Measurements from ENCODE around the gene COA1. TPM values are rescaled to one million over a fixed set of nuclear protein-coding genes. Genes with fewer than 3 reads are reported as not detected.
"Not testable (repeated sequence)": the region's sequence is repeated elsewhere in the genome, so short reads cannot be mapped to it uniquely, and the experiment has no call there.

COA1 gene
- total RNA-seq, 2 donors from 2014 or later, result 33.2 to 35.7 TPM

GRCh38 chr7:43735403-43735801, 6.1 kb upstream of the COA1 start:
- ATAC-seq, result no peak
- intact Hi-C loops (cut with DNase I, micrococcal nuclease), result no loop called here
- no peak for DNase-seq

DNA sequence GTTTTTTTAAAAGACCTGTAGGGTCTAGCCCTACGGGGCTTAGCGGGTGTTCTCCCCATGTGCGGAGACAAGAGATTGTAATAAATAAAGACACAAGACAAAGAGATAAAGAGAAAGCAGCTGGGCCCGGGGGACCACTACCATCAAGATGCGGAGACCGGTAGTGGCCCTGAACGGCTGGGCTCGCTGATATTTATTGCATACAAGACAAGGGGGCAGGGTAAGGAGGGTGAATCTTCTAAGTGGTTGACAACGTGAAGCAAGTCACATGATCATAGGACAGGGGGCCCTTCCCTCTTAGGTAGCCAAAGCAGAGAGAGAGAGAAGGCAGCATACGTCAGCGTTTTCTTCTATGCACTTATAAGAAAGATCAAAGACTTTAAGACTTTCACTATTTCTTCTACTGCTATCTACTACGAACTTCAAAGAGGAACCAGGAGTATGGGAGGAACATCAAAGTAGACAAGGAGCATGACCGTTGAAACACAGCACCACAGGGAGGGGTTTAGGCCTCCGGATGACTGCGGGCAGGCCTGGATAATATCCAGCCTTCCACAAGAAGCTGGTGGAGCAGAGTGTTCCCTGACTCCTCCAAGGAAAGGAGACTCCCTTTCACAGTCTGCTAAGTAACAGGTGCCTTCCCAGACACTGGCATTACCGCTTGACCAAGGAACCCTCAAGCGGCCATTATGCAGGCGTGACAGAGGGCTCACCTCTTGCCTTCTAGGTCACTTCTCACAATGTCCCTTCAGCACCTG, 5.4 kb upstream of the COA1 start:
- DNase-seq; ATAC-seq; intact Hi-C loops (cut with DNase I, micrococcal nuclease): not testable (repeated sequence)

DNA sequence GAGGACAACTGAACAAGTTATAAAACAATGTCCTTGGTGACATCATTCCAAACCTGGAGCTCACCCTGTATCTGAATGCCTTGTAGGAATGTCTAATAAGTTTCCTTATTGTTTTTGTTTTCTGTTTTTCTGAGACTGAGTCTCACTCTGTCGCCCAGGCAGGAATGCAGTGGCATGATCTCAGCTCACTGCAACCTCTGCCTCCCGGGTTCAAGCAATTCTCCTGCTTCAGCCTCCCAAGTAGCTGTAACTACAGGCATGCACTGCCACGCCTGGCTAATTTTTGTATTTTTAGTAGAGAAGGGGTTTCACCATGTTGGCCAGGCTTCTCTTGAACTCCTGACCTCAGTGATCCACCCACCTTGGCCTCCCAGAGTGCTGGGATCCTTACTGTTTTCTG, 2.2 kb upstream of the COA1 start:
- DNase-seq; intact Hi-C loops (cut with DNase I, micrococcal nuclease); ATAC-seq: not testable (repeated sequence)

- DNase-seq (no peak), ATAC-seq (no peak)
- intact Hi-C loops (cut with DNase I, micrococcal nuclease), result loop anchor here in 1 of 2 donors (10.0 kb wide), 1 partner anchor 105 kb away; no protein-coding TSS in a partner anchor
Observed at GRCh38 chr7:43729924-43730248, 563 bp upstream of the COA1 start.

DNA sequence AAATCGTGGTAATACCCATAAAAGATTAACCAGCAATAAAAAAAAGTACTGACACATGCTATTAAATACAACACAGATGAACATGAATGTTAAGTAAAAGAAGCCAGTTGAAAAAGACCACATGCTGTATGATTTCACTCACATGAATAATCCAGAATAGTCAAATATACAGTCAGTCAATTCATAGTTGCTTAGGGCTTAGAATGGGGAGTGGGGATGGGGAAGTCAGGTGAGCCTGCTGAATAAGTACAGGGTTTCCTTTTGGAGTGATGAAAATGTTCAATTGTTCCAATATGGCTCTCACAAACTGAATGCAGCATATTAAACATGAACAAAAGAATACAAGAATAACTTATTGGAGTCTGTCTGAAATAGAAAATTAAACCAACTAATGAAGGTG, 1.8 kb downstream of the COA1 start:
- no peak for ATAC-seq
- DNase-seq, result no peak
- intact Hi-C loops (cut with DNase I, micrococcal nuclease), result loop anchor here in 1 of 2 donors (10.0 kb wide), 1 partner anchor 107 kb away; no protein-coding TSS in a partner anchor

GRCh38 chr7:43727003-43727402, 2.3 kb downstream of the COA1 start:
- ATAC-seq, result no peak
- DNase-seq, result no peak
- intact Hi-C loops (cut with DNase I, micrococcal nuclease), result loop anchor here in 1 of 2 donors (10.0 kb wide), 1 partner anchor 108 kb away; no protein-coding TSS in a partner anchor

DNA sequence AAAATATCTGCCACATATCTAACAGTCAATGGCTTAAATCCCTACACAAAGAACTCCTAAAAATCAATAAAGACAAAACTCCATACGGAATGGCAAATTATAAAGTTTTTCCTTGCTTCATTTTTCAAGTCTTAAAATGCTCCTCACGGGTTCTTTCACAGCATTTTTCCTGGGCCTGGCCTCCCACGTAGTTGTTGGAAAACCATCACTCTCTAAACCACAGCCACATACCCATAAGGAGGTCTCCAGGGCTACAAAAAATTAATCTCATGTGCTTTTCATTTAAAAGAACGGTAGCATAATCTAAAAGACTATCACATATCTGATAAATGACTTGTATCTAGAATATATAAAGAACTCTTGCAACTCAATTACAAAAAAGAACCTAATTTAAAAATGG, 2.9 kb downstream of the COA1 start:
- no peak for DNase-seq
- no peak for ATAC-seq
- intact Hi-C loops (cut with DNase I, micrococcal nuclease), result loop anchor here in 1 of 2 donors (10.0 kb wide), 1 partner anchor 108 kb away; no protein-coding TSS in a partner anchor

DNA sequence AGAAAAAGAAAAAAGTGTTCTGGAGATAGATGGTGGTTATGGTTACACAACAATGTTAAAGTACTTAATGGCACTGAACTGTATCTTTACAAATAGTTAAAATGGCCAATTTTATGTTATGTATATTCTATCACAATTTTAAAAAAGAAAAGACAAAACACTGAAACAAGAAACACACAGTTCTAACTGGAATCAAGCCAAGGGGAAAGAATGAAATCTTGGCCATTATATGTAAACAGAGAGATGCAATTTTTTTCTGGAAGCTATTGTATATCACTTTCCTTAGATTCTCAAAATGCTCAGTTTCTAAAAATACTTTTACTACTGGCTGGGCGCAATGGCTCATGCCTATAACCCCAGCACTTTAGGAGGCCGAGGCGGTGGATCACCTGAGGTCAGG, 4.1 kb downstream of the COA1 start:
- intact Hi-C loops (cut with DNase I, micrococcal nuclease), result loop anchor here in 1 of 2 donors (10.0 kb wide), 1 partner anchor 110 kb away; no protein-coding TSS in a partner anchor

GRCh38 chr7:43723007-43723341, 6.3 kb downstream of the COA1 start:
- no peak for ATAC-seq
- intact Hi-C loops (cut with DNase I, micrococcal nuclease), result loop anchor here in 1 of 2 donors (5.0 to 10.0 kb wide), 2 partner anchors 112 to 141 kb away; partner anchors contain the start of gene STK17A
- no peak for DNase-seq

More for the DNA sequence above, 4.1 kb downstream of the COA1 start:
- ATAC-seq, result no peak
- DNase-seq, result no peak

DNA sequence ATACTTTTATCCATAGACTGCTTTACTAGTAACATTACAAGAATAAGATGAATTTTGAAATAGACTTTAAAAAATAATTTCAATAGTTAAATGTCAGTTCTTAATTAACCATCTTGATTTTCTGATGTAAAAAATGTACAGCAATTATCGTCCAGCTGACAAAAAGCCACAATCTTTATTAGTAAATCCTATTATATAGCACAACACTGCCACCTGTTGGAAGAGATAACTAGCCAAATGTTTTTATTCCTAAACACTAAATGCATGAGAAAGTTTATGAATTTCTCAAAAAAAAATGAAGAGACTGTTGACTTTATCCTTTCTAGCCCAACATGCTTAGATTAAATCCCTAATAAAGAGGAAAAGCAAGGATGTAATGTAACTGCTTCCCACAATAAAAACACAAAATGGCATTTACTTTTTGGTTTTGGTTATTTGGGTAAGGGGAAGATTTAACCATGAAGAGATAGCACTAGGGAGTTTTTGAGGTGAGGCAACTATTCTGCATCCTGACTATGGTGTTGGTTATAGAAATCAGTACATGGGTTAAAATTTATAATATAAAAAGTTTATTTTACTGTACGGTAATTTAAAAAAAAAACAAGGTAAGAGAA, 8.0 kb downstream of the COA1 start:
- ATAC-seq (no peak), DNase-seq (no peak)
- intact Hi-C loops (cut with DNase I, micrococcal nuclease), result loop anchor here in 1 of 2 donors (5.0 to 10.0 kb wide), 2 partner anchors 114 to 139 kb away; partner anchors contain the start of gene STK17A

DNA sequence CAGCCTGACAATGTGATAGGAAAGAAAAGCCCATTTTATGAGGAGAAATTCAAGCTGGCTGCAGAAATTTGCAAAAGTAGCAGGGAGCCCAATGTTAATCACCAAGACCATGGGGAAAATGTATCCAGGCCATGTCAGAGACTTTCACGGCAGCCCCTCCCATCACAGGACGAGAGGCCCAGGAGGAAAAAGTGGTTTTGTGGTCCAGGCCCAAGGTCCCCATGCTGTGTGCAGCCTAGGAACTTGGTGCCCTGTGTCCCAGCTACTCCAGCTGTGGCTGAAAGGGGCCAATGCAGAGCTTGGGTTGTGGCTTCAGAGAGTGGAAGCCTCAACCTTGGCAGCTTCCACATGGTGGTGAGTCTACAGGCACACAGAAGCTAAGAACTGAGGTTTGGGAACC, 12.7 kb downstream of the COA1 start:
- ATAC-seq, result no peak
- no peak for DNase-seq
- intact Hi-C loops (cut with DNase I, micrococcal nuclease), result no loop called here

GRCh38 chr7:43715966-43716365, 13.4 kb downstream of the COA1 start:
- ATAC-seq; DNase-seq; intact Hi-C loops (cut with DNase I, micrococcal nuclease): not testable (repeated sequence)

DNA sequence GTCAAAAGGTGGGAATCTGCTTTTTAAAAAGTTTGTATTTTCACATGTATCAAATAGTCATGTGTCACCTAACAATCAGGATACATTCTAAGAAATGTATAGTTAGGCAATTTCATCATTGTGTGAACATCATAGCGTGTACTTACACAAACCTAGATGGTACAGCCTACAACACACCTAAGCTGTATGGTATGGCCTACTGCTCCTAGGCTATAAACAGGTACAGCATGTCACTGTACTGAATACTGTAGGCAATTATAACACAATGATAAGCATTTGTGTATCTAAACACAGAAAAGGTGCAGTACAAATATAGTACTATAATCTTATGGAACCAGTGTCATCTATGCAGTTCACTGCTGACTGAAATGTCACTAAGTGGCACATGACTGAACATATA, 17.8 kb downstream of the COA1 start:
- DNase-seq (no peak), ATAC-seq (peak; percentile 56)
- intact Hi-C loops (cut with DNase I, micrococcal nuclease), result no loop called here

DNA sequence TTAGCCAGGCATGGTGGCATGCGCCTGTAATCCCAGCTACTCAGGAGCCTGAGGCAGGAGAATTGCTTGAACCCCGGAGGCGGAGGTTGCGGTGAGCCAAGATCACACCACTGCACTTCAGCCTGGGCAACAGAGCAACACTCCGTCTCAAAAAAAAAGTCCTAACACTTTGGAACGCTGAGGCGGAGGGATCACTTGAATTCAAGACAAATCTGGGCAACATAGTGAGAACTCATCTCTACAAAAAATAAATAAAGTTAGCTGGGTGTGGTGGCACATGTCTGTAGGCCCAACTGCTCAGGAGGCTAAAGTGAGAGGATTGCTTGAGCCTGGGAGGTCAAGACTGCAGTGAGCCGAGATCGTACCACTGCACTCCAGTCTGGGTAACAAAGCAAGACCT, 21.3 kb downstream of the COA1 start:
- intact Hi-C loops (cut with DNase I, micrococcal nuclease); ATAC-seq; DNase-seq: not testable (repeated sequence)

GRCh38 chr7:43703573-43703972, 25.8 kb downstream of the COA1 start:
- DNase-seq, result no peak
- no peak for ATAC-seq
- intact Hi-C loops (cut with DNase I, micrococcal nuclease), result loop anchor here in 1 of 2 donors (5.0 kb wide), 1 partner anchor 121 kb away; the partner anchor contains the start of gene STK17A

GRCh38 chr7:43702974-43703373, 26.3 kb downstream of the COA1 start:
- ATAC-seq, result no peak
- DNase-seq, result no peak
- intact Hi-C loops (cut with DNase I, micrococcal nuclease), result loop anchor here in 1 of 2 donors (5.0 kb wide), 1 partner anchor 121 kb away; the partner anchor contains the start of gene STK17A

DNA sequence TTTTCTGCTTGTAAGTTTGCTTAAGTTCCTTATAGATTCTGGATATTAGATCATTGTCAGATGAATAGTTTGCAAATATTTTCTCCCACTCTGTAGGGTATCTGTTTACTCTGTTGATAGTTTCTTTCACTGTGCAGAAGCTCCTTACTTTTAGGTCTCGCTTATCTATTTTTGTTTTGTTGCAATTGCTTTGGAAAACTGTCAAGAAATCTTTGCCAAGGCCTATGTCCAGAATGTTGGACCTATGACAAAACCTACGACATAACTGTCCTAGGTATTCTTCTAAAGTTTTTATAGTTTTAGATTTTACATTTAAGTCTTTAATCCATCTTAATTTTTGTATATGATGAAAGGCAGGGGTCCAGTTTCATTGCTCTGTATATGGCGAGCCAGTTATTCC, 27.4 kb downstream of the COA1 start:
- intact Hi-C loops (cut with DNase I, micrococcal nuclease), result loop anchor here in 1 of 2 donors (5.0 kb wide), 1 partner anchor 120 kb away; the partner anchor contains the start of gene STK17A
- ATAC-seq (no peak), DNase-seq (no peak)

- intact Hi-C loops (cut with DNase I, micrococcal nuclease), result loop anchor here in 1 of 2 donors (5.0 kb wide), 1 partner anchor 119 kb away; the partner anchor contains the start of gene STK17A
- DNase-seq (no peak), ATAC-seq (no peak)
Observed at GRCh38 chr7:43701500-43701854, 27.8 kb downstream of the COA1 start.

DNA sequence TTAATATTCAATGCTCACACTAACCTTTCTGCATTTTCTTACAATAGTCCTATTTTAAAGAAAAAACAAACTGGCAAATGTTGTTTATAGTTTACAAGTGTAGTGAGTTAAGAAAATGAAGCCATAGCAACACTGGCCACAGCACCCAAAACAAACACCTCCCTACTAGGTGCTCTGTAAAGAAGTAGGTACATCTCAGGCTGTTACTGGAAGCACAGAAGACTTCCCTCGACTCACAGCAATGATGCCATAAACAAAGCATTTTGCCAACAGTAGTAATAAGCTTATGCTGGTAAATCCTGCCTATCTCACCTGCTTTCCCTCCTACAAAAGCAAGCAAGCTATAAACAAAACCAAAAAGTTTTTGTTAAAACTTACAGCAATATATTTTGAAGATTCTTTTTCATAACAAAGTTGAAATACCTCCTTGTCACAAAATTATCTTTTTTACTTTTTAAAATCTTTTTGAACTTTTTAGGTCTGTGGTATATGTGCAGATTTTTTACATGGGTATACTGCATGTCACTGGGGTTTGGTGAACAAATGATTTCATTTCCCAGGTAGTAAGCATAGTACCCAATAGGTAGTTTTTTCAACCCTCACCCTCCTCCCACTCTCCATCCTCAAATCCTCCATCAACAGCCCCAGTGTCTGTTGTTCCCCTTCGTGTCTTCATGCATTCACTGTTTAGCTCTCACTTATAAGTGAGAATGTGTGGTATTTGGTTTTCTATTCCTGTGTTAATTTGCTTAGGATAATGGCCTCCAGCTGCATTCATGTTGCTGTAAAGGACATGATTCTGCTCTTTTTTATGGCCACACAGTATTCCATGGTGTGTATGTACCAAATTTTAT, 28.4 kb downstream of the COA1 start:
- intact Hi-C loops (cut with DNase I, micrococcal nuclease), result loop anchor here in 1 of 2 donors (5.0 kb wide), 1 partner anchor 119 kb away; the partner anchor contains the start of gene STK17A
- ATAC-seq (no peak), DNase-seq (no peak)
